Spleen (tissue), 13 donors: Measurements from ENCODE around the gene PDZD11. TPM values are rescaled to one million over a fixed set of nuclear protein-coding genes. Genes with fewer than 3 reads are reported as not detected.

ENCODE experiments used
- DNase-seq: peaks from one replicate; pipeline ENCODE4 v3.0.0-alpha.2; 2020
- H3K27ac ChIP-seq, 8 donors: fragments of 200-600 bp; sonication (generic) in 7 of 8; 1 replicate in 4 of 8; 2 replicates in 4 of 8; pipeline versions ENCODE4 v1.5.0 to v1.8.0; 2016 to 2021; ENCODE audit warnings: inconsistent platforms in 4 of 8, mild to moderate bottlenecking in 4 of 8, moderate library complexity in 1 of 8
- H3K27me3 ChIP-seq, 7 donors: fragments of 200-600 bp; sonication (generic) in 6 of 7; replicated peaks in 1 of 7; 1 replicate in 4 of 7; 2 replicates in 3 of 7; pipeline versions ENCODE4 v1.5.0 to v1.8.0; 2016 to 2021; ENCODE audit warnings: inconsistent platforms in 3 of 7, mild to moderate bottlenecking in 1 of 7
- H3K36me3 ChIP-seq, 6 donors: fragments of 200-600 bp; sonication (generic) in 5 of 6; 1 replicate in 4 of 6; 2 replicates in 2 of 6; pipeline versions ENCODE4 v1.5.0 to v1.8.0; 2016 to 2021; ENCODE audit warnings: inconsistent platforms in 2 of 6
- H3K4me1 ChIP-seq, 6 donors: fragments of 200-600 bp; sonication (generic) in 5 of 6; 1 replicate in 3 of 6; 2 replicates in 3 of 6; pipeline versions ENCODE4 v1.5.0 to v1.8.0; 2016 to 2021; ENCODE audit warnings: inconsistent platforms in 3 of 6
- H3K4me3 ChIP-seq, 8 donors: fragments of 200-600 bp; sonication (generic) in 7 of 8; 1 replicate in 4 of 8; 2 replicates in 4 of 8; pipeline versions ENCODE4 v1.5.0 to v1.8.0; 2016 to 2021; ENCODE audit warnings: inconsistent platforms in 4 of 8, mild to moderate bottlenecking in 4 of 8, moderate library complexity in 2 of 8
- H3K9me3 ChIP-seq, 8 donors: fragments of 200-600 bp; sonication (generic) in 7 of 8; 1 replicate in 4 of 8; 2 replicates in 4 of 8; pipeline versions ENCODE4 v1.5.0 to v1.8.0; 2016 to 2021; ENCODE audit warnings: inconsistent platforms in 4 of 8
- CTCF ChIP-seq, 11 experiments: fragments of 200-600 bp in 7 of 11; fragments of 450-650 bp in 4 of 11; sonication (generic) in 4 of 11; IDR thresholded peaks in 8 of 11; conservative IDR thresholded peaks in 3 of 11; 1 replicate in 7 of 11; 2 replicates in 4 of 11; pipeline versions ENCODE4 v1.4.0 to v1.8.0; 2016 to 2021; ENCODE audit warnings: antibody characterized with exemption in 11 of 11, inconsistent platforms in 4 of 11, mild to moderate bottlenecking in 1 of 11
- POLR2A ChIP-seq, 3 donors: fragments of 450-650 bp; IDR thresholded peaks; one replicate each; pipeline ENCODE4 v1.5.1; 2017; ENCODE audit warnings: antibody characterized with exemption in 3 of 3, mild to moderate bottlenecking in 1 of 3
- POLR2AphosphoS5 ChIP-seq, 3 donors: sonication (generic); formaldehyde crosslinking; IDR thresholded peaks; one replicate each; pipeline ENCODE4 v1.5.1; 2017; ENCODE audit warnings: antibody characterized with exemption in 3 of 3
- WGBS, 5 donors: extraction: QIAGEN DNeasy Blood & Tissue Kit in 3 of 5; methylation state at CpG; one replicate each; pipeline versions ENCODE4 v1.1.5 to v1.1.7; 2013 to 2018; 5-methylcytosine and 5-hydroxymethylcytosine counted together
- intact Hi-C: fragments of 100-400 bp; cut with DNase I; formaldehyde crosslinking; loops from one replicate; pipeline ENCODE4 v1.15.0; 2023; ENCODE audit warnings: low total_unique reads
- long read RNA-seq, 2 donors: transcript quantifications; one replicate each; lab custom pipeline, GENCODE V29; 2026
- polyA plus RNA-seq, 3 donors: library from polyadenylated mRNA; stranded (reverse); fragments of 200-250 nt; gene quantifications; one replicate each; pipeline ENCODE4 v1.2.1, GENCODE V29; 2013
- total RNA-seq, 7 donors: library from RNA; depleted of rRNA in 3 of 7; stranded (reverse); fragments of >200 nt in 3 of 7; fragmentation: NEBNext Ultra II Directional in 4 of 7; extraction: Animal tissue kit (Norgen Biotek cat#: 25700) in 4 of 7; gene quantifications; one replicate each; pipeline versions ENCODE4 v1.1.0 to v1.2.1, GENCODE V29; 2016 to 2021
- donor health status: healthy with polysubstance abuse.
- donor health status: DM: no; HTN: no; CAD: no; lungs with moderate emphysema.
- donor health status: DM: no; HTN: no; CAD: no.
- donor health status: Bipolar disorder and iron deficiency.
- donor health status: healthy.
- donor health status: DM: no; HTN: no; CAD: no.
- donor health status: DM: yes; HTN: yes; CAD: no.

PDZD11 gene
- total RNA-seq (10 to 100 TPM; 20.0 to 28.6 (median 25.3) TPM), polyA plus RNA-seq (10 to 100 TPM; 36.7 to 44.5 (median 40.2) TPM)
- long read RNA-seq, donor 1, transcript PDZD11-201 (7 exons, 1,043 nt) = major isoform, 17 of 19 reads
- long read RNA-seq, donor 1, partial matches to known transcripts = 0 of 19 reads
- long read RNA-seq, donor 1, other reads (novel, unspliced or antisense) = 0 of 19 reads
- long read RNA-seq, donor 2, transcript PDZD11-201 (7 exons, 1,043 nt) = major isoform, 11 of 13 reads
- long read RNA-seq, donor 2, partial matches to known transcripts = 0 of 13 reads
- long read RNA-seq, donor 2, other reads (novel, unspliced or antisense) = 0 of 13 reads

- intact Hi-C loops = no loop called here
- Histone ChIP-seq H3K36me3 (peaks cover 0 to 33% (median 4%) of the 10 kb centered on the region in 6 donors), H3K4me1 (peaks cover 0 to 23% (median 9%) of the 10 kb centered on the region in 6 donors), H3K4me3 (peak within 1 kb of the TSS; percentile 34 to 70 (median 52)), H3K27me3 (peaks cover 0 to 4% (median 0%) of the 10 kb centered on the region in 7 donors), H3K27ac (peak within 1 kb of the TSS; percentile 6 to 82 (median 72)), H3K9me3 (no peaks in the 10 kb centered on the region)
- WGBS, 5 donors = 0 to 36% (median 3%) methylated on average over 31 to 62 of the region's 62 CpGs
- TF ChIP-seq POLR2AphosphoS5 (IDR thresholded peaks at IDR 0.05) (peak; percentile 71 to 85 (median 72)), POLR2A (IDR thresholded peaks at IDR 0.05) (no peak), CTCF (IDR thresholded peaks at IDR 0.05 in 8 of 11, conservative IDR thresholded peaks at IDR 0.05 in 3 of 11) (no peak)
- DNase-seq = peak; percentile 93
These were observed at the start of gene PDZD11, which contains the start of gene KIF4A for GRCh38 chrX:70289793-70290770. Gene PDZD11, minus strand, starts transcription at chrX:70289927. Its CDS starts 586 bp downstream, at chrX:70289341. Gene KIF4A, plus strand, starts transcription at chrX:70290104. Its CDS starts 355 bp downstream, at chrX:70290459.

- Histone ChIP-seq H3K27me3 (no peaks in the 10 kb centered on the region), H3K4me3 (no peak overlapping the region), H3K9me3 (no peaks in the 10 kb centered on the region), H3K36me3 (peaks cover 0 to 7% (median 0%) of the 10 kb centered on the region in 6 donors), H3K4me1 (no peaks in the 10 kb centered on the region), H3K27ac (no peak overlapping the region)
- intact Hi-C loops = no loop called here
- WGBS, 5 donors = 60 to 77% (median 63%) methylated on average over 4 of the region's 4 CpGs
- no peak for DNase-seq
- TF ChIP-seq POLR2A (IDR thresholded peaks at IDR 0.05) (no peak), POLR2AphosphoS5 (IDR thresholded peaks at IDR 0.05) (no peak), CTCF (IDR thresholded peaks at IDR 0.05 in 8 of 11, conservative IDR thresholded peaks at IDR 0.05 in 3 of 11) (no peak)
These were observed 48.6 kb upstream of the PDZD11 start for GRCh38 chrX:70338290-70338689.

GRCh38 chrX:70336767-70337166 is 47.0 kb upstream of the PDZD11 start:
- TF ChIP-seq CTCF (IDR thresholded peaks at IDR 0.05 in 8 of 11, conservative IDR thresholded peaks at IDR 0.05 in 3 of 11) (no peak), POLR2AphosphoS5 (IDR thresholded peaks at IDR 0.05) (no peak), POLR2A (IDR thresholded peaks at IDR 0.05) (no peak)
- Histone ChIP-seq H3K4me3 (no peak overlapping the region), H3K9me3 (no peaks in the 10 kb centered on the region), H3K27ac (no peak overlapping the region), H3K4me1 (no peaks in the 10 kb centered on the region), H3K27me3 (no peaks in the 10 kb centered on the region), H3K36me3 (no peaks in the 10 kb centered on the region)
- intact Hi-C loops = no loop called here
- no peak for DNase-seq
